Neural cell (in vitro differentiated cells): ENCODE data around the gene SPOCK3. TPM values are rescaled to one million over a fixed set of nuclear protein-coding genes. Genes with fewer than 3 reads are reported as not detected.

Source experiments
- H2AFZ ChIP-seq: fragments of 200-600, 300-800 bp; sonication (generic), shearing (Covaris generic); 2 replicates; pipeline ENCODE4 v1.6.0; 2014; ENCODE audit warnings: low read depth, mild to moderate bottlenecking, antibody characterized with exemption, low read length, moderate library complexity
- H3F3A ChIP-seq: fragments of 200-600 bp; shearing (Covaris generic); 2 replicates; pipeline ENCODE4 v1.6.1; 2016; ENCODE audit warnings: mild to moderate bottlenecking, moderate library complexity, mixed read lengths, antibody characterized with exemption, low read length; ENCODE audit not compliant: insufficient read depth, poor library complexity, severe bottlenecking
- H3K27ac ChIP-seq: fragments of 200-600, 300-800 bp; sonication (generic), shearing (Covaris generic); 2 replicates; pipeline ENCODE4 v1.5.1; 2014; ENCODE audit warnings: mild to moderate bottlenecking, low read length, moderate library complexity
- H3K27me3 ChIP-seq: fragments of 300-800, 200-600 bp; sonication (generic), shearing (Covaris generic); 2 replicates; pipeline ENCODE4 v1.6.0; 2014; ENCODE audit warnings: mild to moderate bottlenecking, low read depth, low read length, moderate library complexity; ENCODE audit not compliant: insufficient read depth
- H3K36me3 ChIP-seq: fragments of 300-800, 200-600 bp; sonication (generic), shearing (Covaris generic); 2 replicates; pipeline ENCODE4 v1.5.1; 2014; ENCODE audit warnings: mild to moderate bottlenecking, antibody characterized with exemption, low read length, moderate library complexity; ENCODE audit not compliant: insufficient read depth
- H3K4me2 ChIP-seq: fragments of 300-800, 200-600 bp; sonication (generic), shearing (Covaris generic); 2 replicates; pipeline ENCODE4 v1.6.0; 2014; ENCODE audit warnings: mild to moderate bottlenecking, low read length
- H3K4me3 ChIP-seq: fragments of 300-800, 200-600 bp; sonication (generic), shearing (Covaris generic); 2 replicates; pipeline ENCODE4 v1.5.1; 2014; ENCODE audit warnings: mild to moderate bottlenecking, low read length, moderate library complexity
- H3K79me2 ChIP-seq: fragments of 200-600 bp; shearing (Covaris generic); replicated peaks from 2 replicates; pipeline ENCODE4 v1.6.0; 2014; ENCODE audit warnings: mild to moderate bottlenecking, low read length, moderate library complexity; ENCODE audit not compliant: insufficient read depth
- H3K9ac ChIP-seq: fragments of 300-800, 200-600 bp; sonication (generic), shearing (Covaris generic); 2 replicates; pipeline ENCODE4 v1.6.1; 2016; ENCODE audit warnings: mild to moderate bottlenecking, low read length, mixed read lengths
- H3K9me2 ChIP-seq: fragments of 200-600 bp; shearing (Covaris generic); 2 replicates; pipeline ENCODE4 v1.6.1; 2016; ENCODE audit warnings: mild to moderate bottlenecking, low read length, mixed read lengths; ENCODE audit not compliant: insufficient read depth
- H3K9me3 ChIP-seq: fragments of 200-600, 300-800 bp; sonication (generic), shearing (Covaris generic); 2 replicates; pipeline ENCODE4 v1.6.1; 2016; ENCODE audit warnings: mild to moderate bottlenecking, mixed run types, low read length, moderate library complexity, mixed read lengths
- H4K20me1 ChIP-seq: fragments of 200-600 bp; shearing (Covaris generic); 2 replicates; pipeline ENCODE4 v1.6.1; 2016; ENCODE audit warnings: mild to moderate bottlenecking, mixed run types; ENCODE audit not compliant: insufficient read depth
- CTCF ChIP-seq: fragments of 450-650 bp; IDR thresholded peaks from 2 replicates; pipeline ENCODE4 v1.5.1; 2014; ENCODE audit warnings: antibody characterized with exemption, mild to moderate bottlenecking, moderate library complexity; ENCODE audit not compliant: poor library complexity, severe bottlenecking
- EP300 ChIP-seq: fragments of 450-650 bp; conservative IDR thresholded peaks from 2 replicates; pipeline ENCODE4 v1.6.1; 2014; ENCODE audit warnings: antibody characterized with exemption, mild to moderate bottlenecking, moderate library complexity; ENCODE audit not compliant: poor library complexity, severe bottlenecking
- EZH2 ChIP-seq: fragments of 200-600, 300-800 bp; shearing (Covaris generic), sonication (generic); IDR thresholded peaks from 2 replicates; pipeline ENCODE4 v1.6.1; 2014; ENCODE audit warnings: antibody characterized with exemption, low read length, borderline replicate concordance, mild to moderate bottlenecking; ENCODE audit not compliant: insufficient read depth, poor library complexity, severe bottlenecking
- MXI1 ChIP-seq: fragments of 450-650 bp; conservative IDR thresholded peaks from 2 replicates; pipeline ENCODE4 v1.6.1; 2014; ENCODE audit warnings: antibody characterized with exemption, mild to moderate bottlenecking; ENCODE audit not compliant: poor library complexity, severe bottlenecking
- POLR2AphosphoS5 ChIP-seq: IDR thresholded peaks from 2 replicates; pipeline ENCODE4 v1.6.1; 2012
- RAD21 ChIP-seq: fragments of 450-650 bp; conservative IDR thresholded peaks from 2 replicates; pipeline ENCODE4 v1.6.1; 2014; ENCODE audit warnings: antibody characterized with exemption, mild to moderate bottlenecking, moderate library complexity
- REST ChIP-seq: IDR thresholded peaks from 2 replicates; pipeline ENCODE4 v1.6.1; 2012; ENCODE audit warnings: borderline replicate concordance
- SMC3 ChIP-seq: fragments of 450-650 bp; conservative IDR thresholded peaks from 2 replicates; pipeline ENCODE4 v1.6.1; 2014; ENCODE audit warnings: antibody characterized with exemption, mild to moderate bottlenecking, moderate library complexity; ENCODE audit not compliant: poor library complexity
- TAF1 ChIP-seq: IDR thresholded peaks from 2 replicates; pipeline ENCODE4 v1.6.1; 2012; ENCODE audit warnings: low read depth
- polyA plus RNA-seq: library from polyadenylated mRNA; depleted of rRNA; stranded (reverse); fragments of >200 nt; gene quantifications from 2 replicates; pipeline ENCODE4 v1.2.3, GENCODE V29; 2014

SPOCK3 gene
- polyA plus RNA-seq, 1 donor from 2014 or later, result 7.9 TPM

GRCh38 chr4:167216783-167217182 lies 17.5 kb downstream of the SPOCK3 start:
- H3K79me2 ChIP-seq, result no peaks in the 10 kb centered on the region
- H3K27ac ChIP-seq, result no peak overlapping the region
- H3K36me3 ChIP-seq, result no peaks in the 10 kb centered on the region
- no peak overlapping the region for H3K4me3 ChIP-seq
- H3K27me3 ChIP-seq, result no peaks in the 10 kb centered on the region
- H3K4me2 ChIP-seq, result no peak overlapping the region
- no peaks in the 10 kb centered on the region for H3K9me2 ChIP-seq
- H4K20me1 ChIP-seq, result no peaks in the 10 kb centered on the region
- H3F3A ChIP-seq, result no peaks in the 10 kb centered on the region
- H3K9me3 ChIP-seq, result no peaks in the 10 kb centered on the region
- H3K9ac ChIP-seq, result no peak overlapping the region
- no peak for TF ChIP-seq EP300
- H2AFZ ChIP-seq, result no peak overlapping the region

GRCh38 chr4:167210166-167210565 lies 24.1 kb downstream of the SPOCK3 start:
- no peaks in the 10 kb centered on the region for H3K9me3 ChIP-seq
- peaks cover 4% of the 10 kb centered on the region for H3F3A ChIP-seq
- H3K27ac ChIP-seq, result no peak overlapping the region
- no peak for TF ChIP-seq REST
- no peak for TF ChIP-seq TAF1
- TF ChIP-seq EP300, result peak; percentile 94
- peak; percentile 80 for TF ChIP-seq POLR2AphosphoS5
- H3K9me2 ChIP-seq, result no peaks in the 10 kb centered on the region
- H3K4me3 ChIP-seq, result no peak overlapping the region
- no peak overlapping the region for H2AFZ ChIP-seq
- no peaks in the 10 kb centered on the region for H3K79me2 ChIP-seq
- H3K9ac ChIP-seq, result no peak overlapping the region
- no peaks in the 10 kb centered on the region for H3K36me3 ChIP-seq
- H3K27me3 ChIP-seq, result no peaks in the 10 kb centered on the region
- no peak overlapping the region for H3K4me2 ChIP-seq
- no peaks in the 10 kb centered on the region for H4K20me1 ChIP-seq

GRCh38 chr4:167196344-167197012 lies 37.8 kb downstream of the SPOCK3 start:
- Histone ChIP-seq H2AFZ (no peak overlapping the region), H3K27me3 (no peaks in the 10 kb centered on the region), H3K4me2 (no peak overlapping the region), H3K79me2 (no peaks in the 10 kb centered on the region), H3K9me3 (no peaks in the 10 kb centered on the region), H3K36me3 (no peaks in the 10 kb centered on the region), H3K4me3 (no peak overlapping the region), H3F3A (no peaks in the 10 kb centered on the region), H3K9me2 (no peaks in the 10 kb centered on the region), H4K20me1 (no peaks in the 10 kb centered on the region), H3K27ac (no peak overlapping the region), H3K9ac (no peak overlapping the region)
- TF ChIP-seq EP300, result no peak
- TF ChIP-seq RAD21, result no peak
- no peak for TF ChIP-seq MXI1
- TF ChIP-seq EZH2, result no peak
- TF ChIP-seq POLR2AphosphoS5, result no peak
- no peak for TF ChIP-seq CTCF
- no peak for TF ChIP-seq SMC3
- TF ChIP-seq TAF1, result no peak
- no peak for TF ChIP-seq REST
